Activated T-helper 2 cell treated with anti-CD3 and anti-CD28 coated beads, Interferon-gamma antibody, Interleukin-2, Interleukin-4, amounts not matched to agents 10 μg/mL and 5 μg/mL and 100 μg/mL, durations not matched to agents 14 hours and 24 hours and 36 hours (primary cell): Measurements from ENCODE around the gene GORASP2. TPM values are rescaled to one million over a fixed set of nuclear protein-coding genes. Genes with fewer than 3 reads are reported as not detected.
A peak's percentile ranks its signal among the peaks of the same experiment; 100 is the strongest.

Experiments
- DNase-seq: peaks from one replicate; pipeline ENCODE4 v3.0.0; 2021; ENCODE audit warnings: low spot score
- H3K27ac Mint-ChIP-seq: one replicate; pipeline ENCODE4 v1.8.0; 2021; ENCODE audit warnings: mixed read lengths
- H3K27me3 Mint-ChIP-seq: one replicate; pipeline ENCODE4 v1.8.0; 2021; ENCODE audit warnings: low read depth, mixed read lengths
- H3K36me3 Mint-ChIP-seq: one replicate; pipeline ENCODE4 v1.8.0; 2021; ENCODE audit warnings: low read depth, mixed read lengths
- H3K4me1 Mint-ChIP-seq: one replicate; pipeline ENCODE4 v1.8.0; 2021; ENCODE audit warnings: low read depth, mixed read lengths
- H3K4me3 Mint-ChIP-seq: one replicate; pipeline ENCODE4 v1.8.0; 2021; ENCODE audit warnings: low read depth, mild to moderate bottlenecking, moderate library complexity, mixed read lengths
- H3K9me3 Mint-ChIP-seq: one replicate; pipeline ENCODE4 v1.8.0; 2021; ENCODE audit warnings: mixed read lengths
- intact Hi-C: fragments of 100-400 bp; cut with micrococcal nuclease; formaldehyde crosslinking; loops from one replicate; pipeline ENCODE4 v1.15.1; 2023
- total RNA-seq: library from RNA; stranded (reverse); gene quantifications from 2 replicates; pipeline ENCODE4 v1.2.3, GENCODE V29; 2022

GORASP2 gene
- total RNA-seq, 1 donor from 2014 or later = 92.4 TPM

- peaks cover 6% of the 10 kb centered on the region for H3K4me1 Mint-ChIP-seq
- DNase-seq = no peak
- peaks cover 64% of the 10 kb centered on the region for H3K36me3 Mint-ChIP-seq
- intact Hi-C loops = no loop called here
- no peak overlapping the region for H3K4me3 Mint-ChIP-seq
- no peaks in the 10 kb centered on the region for H3K9me3 Mint-ChIP-seq
- no peaks in the 10 kb centered on the region for H3K27me3 Mint-ChIP-seq
- H3K27ac Mint-ChIP-seq = no peak overlapping the region
Observed at GRCh38 chr2:170999654-171000053, 70.6 kb downstream of the GORASP2 start.

GRCh38 chr2:171004363-171004762 lies 75.3 kb downstream of the GORASP2 start:
- H3K27me3 Mint-ChIP-seq = no peaks in the 10 kb centered on the region
- DNase-seq = no peak
- H3K4me3 Mint-ChIP-seq = no peak overlapping the region
- peaks cover 69% of the 10 kb centered on the region for H3K36me3 Mint-ChIP-seq
- H3K4me1 Mint-ChIP-seq = peaks cover 20% of the 10 kb centered on the region
- intact Hi-C loops = loop anchor here (2.0 kb wide), 1 partner anchor 14 kb away; no protein-coding TSS in a partner anchor
- H3K27ac Mint-ChIP-seq = no peak overlapping the region
- H3K9me3 Mint-ChIP-seq = no peaks in the 10 kb centered on the region

GRCh38 chr2:171004833-171005232 lies 75.8 kb downstream of the GORASP2 start:
- H3K36me3 Mint-ChIP-seq = peaks cover 73% of the 10 kb centered on the region
- intact Hi-C loops = loop anchor here (2.0 to 5.0 kb wide), 2 partner anchors 14 to 37 kb away; no protein-coding TSS in a partner anchor
- no peaks in the 10 kb centered on the region for H3K9me3 Mint-ChIP-seq
- peak overlapping the region; percentile 85 for H3K27ac Mint-ChIP-seq
- H3K27me3 Mint-ChIP-seq = no peaks in the 10 kb centered on the region
- H3K4me3 Mint-ChIP-seq = no peak overlapping the region
- no peak for DNase-seq
- peaks cover 20% of the 10 kb centered on the region for H3K4me1 Mint-ChIP-seq

GRCh38 chr2:171008550-171009205 lies 79.6 kb downstream of the GORASP2 start:
- H3K36me3 Mint-ChIP-seq = peaks cover 66% of the 10 kb centered on the region
- no peaks in the 10 kb centered on the region for H3K27me3 Mint-ChIP-seq
- intact Hi-C loops = loop anchor here (5.0 kb wide), 1 partner anchor 34 kb away; no protein-coding TSS in a partner anchor
- no peak for DNase-seq
- H3K9me3 Mint-ChIP-seq = no peaks in the 10 kb centered on the region
- H3K4me1 Mint-ChIP-seq = peaks cover 20% of the 10 kb centered on the region
- peak overlapping the region; percentile 7 for H3K27ac Mint-ChIP-seq
- no peak overlapping the region for H3K4me3 Mint-ChIP-seq

GRCh38 chr2:171009386-171009785 lies 80.3 kb downstream of the GORASP2 start:
- Mint-ChIP-seq H3K9me3 (no peaks in the 10 kb centered on the region), H3K27ac (no peak overlapping the region), H3K4me1 (peaks cover 18% of the 10 kb centered on the region), H3K36me3 (peaks cover 64% of the 10 kb centered on the region), H3K27me3 (no peaks in the 10 kb centered on the region), H3K4me3 (no peak overlapping the region)
- no peak for DNase-seq
- intact Hi-C loops = loop anchor here (5.0 kb wide), 1 partner anchor 33 kb away; no protein-coding TSS in a partner anchor

GRCh38 chr2:171013851-171014250 lies 84.8 kb downstream of the GORASP2 start:
- H3K4me1 Mint-ChIP-seq = peaks cover 20% of the 10 kb centered on the region
- H3K4me3 Mint-ChIP-seq = no peak overlapping the region
- peaks cover 54% of the 10 kb centered on the region for H3K36me3 Mint-ChIP-seq
- intact Hi-C loops = no loop called here
- no peak overlapping the region for H3K27ac Mint-ChIP-seq
- no peaks in the 10 kb centered on the region for H3K27me3 Mint-ChIP-seq
- DNase-seq = no peak
- H3K9me3 Mint-ChIP-seq = no peaks in the 10 kb centered on the region

- H3K4me3 Mint-ChIP-seq = no peak overlapping the region
- peaks cover 28% of the 10 kb centered on the region for H3K4me1 Mint-ChIP-seq
- H3K27ac Mint-ChIP-seq = no peak overlapping the region
- no peaks in the 10 kb centered on the region for H3K27me3 Mint-ChIP-seq
- intact Hi-C loops = no loop called here
- DNase-seq = no peak
- no peaks in the 10 kb centered on the region for H3K9me3 Mint-ChIP-seq
- peaks cover 48% of the 10 kb centered on the region for H3K36me3 Mint-ChIP-seq
Observed at GRCh38 chr2:171016125-171016524, 87.1 kb downstream of the GORASP2 start.

Other genes starting within 250 kb of the GORASP2 start
- gene SP5, start 213.9 kb upstream of the GORASP2 start, total RNA-seq = 0.30 and 0.32 TPM in 2 replicates
- gene ERICH2, start 158.9 kb upstream of the GORASP2 start, total RNA-seq = not detected in 2 replicates
- gene GAD1, start 112.4 kb upstream of the GORASP2 start, total RNA-seq = 41.4 and 42.0 TPM in 2 replicates
- gene TLK1, start 231.6 kb downstream of the GORASP2 start, total RNA-seq = 81.7 and 86.1 TPM in 2 replicates